Activated CD8-positive, alpha-beta memory T cell treated with anti-CD3 and anti-CD28 coated beads for 48 hours (primary cell): ENCODE results near the gene PFKL.
"Not testable (repeated sequence)": the region's sequence is repeated elsewhere in the genome, so short reads cannot be mapped to it uniquely, and the experiment has no call there.

Source experiments
- DNase-seq, 3 experiments: peaks; one replicate each; pipeline ENCODE4 v3.0.0-alpha.2; 2020; ENCODE audit warnings: low read depth in 2 of 3, low spot score in 2 of 3

The PFKL gene

DNA sequence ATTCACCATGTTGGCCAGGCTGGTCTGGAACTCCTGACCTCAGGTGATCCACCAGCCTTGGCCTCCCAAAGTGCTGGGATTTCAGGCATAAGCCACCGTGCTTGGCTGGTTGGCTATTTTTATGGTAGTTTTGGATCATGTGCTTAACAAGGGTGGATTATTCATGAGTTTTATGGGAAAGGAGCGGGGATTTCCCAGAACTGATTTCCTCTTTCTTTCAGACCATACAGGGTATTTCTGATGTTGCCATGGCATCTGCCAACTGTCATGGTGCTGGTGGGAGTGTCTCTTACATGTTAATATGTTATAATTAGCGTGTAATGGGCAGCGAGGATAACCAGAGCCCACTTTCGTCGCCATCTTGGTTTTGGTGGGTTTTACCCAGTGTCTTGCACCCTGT lies 56.8 kb downstream of the PFKL start:
- no peak for DNase-seq

DNA sequence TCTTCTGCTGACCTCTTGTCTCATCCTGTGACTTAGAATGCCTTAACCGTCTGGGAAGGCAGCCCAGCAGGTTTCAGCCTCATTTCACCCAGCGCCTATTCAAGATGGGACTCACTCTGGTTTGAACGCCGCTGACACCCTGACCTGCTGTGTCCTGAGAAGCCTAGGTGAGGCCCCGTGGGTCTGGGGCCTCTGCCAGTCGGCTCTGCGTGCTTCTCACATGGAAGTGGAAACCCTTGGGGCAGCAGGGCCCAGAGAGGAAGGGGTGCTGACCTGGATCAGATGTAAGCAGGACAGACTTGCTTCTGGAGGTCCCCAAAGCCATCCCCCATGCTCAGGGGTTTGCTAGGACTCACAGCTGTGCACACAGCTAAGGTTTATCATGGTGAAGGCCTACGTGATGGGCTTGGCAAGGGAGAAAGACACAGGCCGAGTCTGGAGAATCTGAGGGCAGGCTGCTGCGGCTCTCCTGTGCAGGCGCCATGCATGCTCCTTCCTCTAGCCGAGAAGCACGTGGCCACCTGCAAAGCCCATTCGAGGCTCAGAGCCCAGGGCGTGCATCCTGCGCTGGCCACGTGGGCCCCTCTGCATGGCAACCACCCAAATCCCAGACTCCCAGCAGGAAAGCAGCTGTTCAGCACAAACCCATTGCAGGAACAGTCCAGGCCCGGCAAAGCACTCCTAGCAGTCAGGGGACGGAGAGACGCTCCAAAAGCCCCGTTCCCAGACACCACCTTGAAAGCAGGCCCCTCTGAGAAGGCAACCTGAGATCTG lies 57.4 kb downstream of the PFKL start:
- no peak for DNase-seq

DNA sequence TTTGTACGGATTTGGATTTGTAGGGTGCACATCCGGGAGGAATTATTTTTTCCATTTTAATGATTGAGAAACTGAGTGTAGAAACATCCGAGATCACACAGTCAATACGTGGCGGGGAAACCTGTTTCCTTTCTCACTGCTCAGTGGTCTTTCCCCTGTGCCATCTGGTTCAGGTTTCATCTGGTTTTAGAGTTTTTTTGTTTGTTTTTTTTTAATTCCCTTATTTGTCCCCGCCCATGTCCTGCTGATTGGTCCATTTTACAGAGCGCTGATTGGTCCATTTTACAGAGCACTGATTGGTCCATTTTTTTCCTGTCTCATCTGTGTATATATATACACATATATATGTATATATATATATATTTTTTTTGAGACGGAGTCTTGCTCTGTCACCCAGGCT lies 59.5 kb downstream of the PFKL start:
- DNase-seq, result no peak

DNA sequence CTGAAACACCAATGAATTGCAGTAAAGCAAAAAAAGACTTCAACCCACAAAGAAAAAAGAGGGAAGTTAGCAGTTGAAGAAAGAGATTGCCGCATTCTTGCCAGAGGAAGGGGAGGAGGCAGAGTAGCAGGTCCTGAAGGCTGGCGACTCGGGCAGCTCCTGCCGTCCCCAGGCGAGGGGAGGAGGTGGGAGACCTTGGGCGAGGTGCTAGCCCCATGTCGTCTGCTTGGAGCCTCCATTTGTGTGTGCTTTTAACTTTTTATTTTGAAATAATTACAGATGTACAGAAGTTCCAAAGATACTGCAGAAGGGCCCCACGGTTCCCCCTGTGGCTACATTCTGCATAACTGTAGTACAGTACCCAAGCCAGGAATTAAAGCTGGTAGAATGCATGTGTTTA lies 60.3 kb downstream of the PFKL start:
- DNase-seq, result no peak

DNA sequence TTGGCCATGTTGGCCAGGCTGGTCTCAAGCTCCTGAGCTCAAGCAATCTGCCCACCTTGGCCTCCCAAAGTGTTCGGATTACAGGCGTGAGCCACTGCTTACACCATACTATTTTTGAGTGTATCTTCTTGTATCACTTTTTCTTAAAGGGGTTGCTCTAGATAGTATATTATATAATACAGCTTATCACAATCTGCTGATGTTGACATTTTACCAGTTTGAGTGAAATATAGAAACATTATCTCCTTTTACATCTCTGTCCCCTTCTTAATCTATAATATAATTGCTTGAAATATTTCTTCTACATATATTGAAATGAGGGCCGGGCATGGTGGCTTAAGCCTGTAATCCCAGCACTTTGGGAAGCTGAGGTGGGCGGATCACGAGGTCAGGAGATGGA lies 62.0 kb downstream of the PFKL start:
- DNase-seq, result not testable (repeated sequence)

DNA sequence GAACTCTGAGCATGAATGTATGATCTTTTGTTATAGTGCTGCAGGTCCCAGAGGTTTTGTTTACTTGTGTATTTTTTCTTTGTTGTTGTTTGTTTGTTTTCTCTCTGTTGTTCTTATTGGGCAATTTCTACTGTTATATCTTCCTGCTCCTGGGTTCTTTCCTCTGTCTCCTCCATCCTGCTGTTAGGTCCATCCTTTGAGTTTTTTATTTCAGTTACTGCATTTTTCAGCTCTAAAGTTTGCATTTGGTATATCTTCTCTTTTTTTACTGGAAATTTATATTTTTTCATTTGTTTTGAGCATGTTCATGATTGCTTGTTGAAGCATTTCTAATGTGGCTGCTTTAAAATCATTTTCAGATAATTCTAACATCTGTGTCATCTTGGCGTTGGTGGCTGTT lies 63.4 kb downstream of the PFKL start:
- DNase-seq, result no peak

DNA sequence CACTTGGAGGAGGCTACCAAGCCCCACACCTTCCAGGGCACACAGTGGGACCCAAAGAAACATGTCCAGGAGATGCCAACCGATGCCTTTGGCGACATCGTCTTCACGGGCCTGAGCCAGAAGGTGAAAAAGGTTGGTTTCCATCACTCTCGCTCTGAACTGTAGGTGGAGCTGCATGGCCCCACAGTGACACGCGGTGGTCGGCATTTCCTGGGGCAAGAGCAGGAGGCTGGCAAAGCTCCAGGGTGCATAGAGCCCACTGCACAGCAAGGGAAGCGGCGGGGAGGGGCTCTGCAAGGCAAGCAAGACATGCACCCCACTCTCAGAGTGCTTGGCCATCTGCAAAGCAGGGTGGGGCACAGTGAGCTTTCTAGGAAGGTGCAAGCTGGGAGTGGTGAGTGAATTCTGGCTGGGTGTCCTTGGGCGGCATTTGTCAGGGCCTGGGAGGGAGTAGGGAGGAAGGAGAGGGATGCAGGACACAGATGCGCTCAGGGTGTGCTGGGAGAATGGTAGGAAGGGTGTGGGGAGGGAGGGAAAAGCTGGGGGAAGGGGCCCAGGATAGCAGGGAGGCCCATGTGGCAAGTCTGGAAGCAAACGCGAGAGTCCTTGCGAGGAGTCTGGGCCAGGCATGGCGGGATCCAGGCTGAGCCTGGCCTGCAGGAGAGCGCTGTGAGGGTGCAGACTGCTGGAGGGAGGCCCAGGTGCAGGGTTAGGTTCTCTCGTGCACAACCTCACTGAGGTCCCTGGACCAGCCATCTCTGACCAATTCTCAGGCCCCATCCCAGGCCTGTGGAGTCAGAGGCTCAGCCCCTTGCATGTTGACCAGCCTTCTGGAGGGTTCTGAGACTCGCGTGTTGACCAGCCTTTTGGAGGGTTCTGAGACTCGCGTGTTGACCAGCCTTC lies 64.5 kb downstream of the PFKL start:
- DNase-seq, result no peak

DNA sequence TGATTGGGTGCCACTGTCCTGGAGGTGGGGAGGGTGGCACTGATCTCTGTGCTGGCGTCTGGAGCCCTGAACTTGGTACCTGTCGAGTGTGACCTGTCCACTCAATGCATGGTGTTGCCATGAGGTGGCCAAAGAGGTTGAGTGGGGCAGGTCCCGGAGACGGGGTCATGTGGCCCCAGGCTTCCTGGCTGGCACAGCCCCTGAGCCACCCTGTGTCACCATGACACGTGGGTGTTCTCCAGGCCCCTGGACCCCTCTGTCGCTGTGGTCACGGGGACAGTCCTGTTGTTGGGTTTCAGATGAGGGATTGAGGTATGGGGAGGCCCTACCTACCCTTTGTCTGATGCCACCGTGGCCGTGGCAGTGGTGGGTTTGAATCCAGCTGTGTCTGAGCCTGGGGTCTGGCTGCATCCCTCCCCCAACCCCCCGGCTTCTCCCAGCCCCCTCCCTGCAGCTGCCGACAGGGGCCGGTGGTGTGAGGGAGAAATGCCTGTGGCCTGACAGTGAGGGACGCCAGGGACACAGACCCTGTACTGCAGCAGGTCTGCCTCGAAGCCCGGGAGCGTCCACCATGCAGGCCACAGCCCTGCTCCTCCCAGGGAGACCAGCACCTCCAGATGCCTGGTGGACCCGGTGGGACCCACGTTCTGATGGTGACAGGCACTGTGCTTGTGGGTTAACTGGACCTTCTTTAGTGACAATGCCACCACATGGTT lies 65.6 kb downstream of the PFKL start:
- DNase-seq, result no peak

DNA sequence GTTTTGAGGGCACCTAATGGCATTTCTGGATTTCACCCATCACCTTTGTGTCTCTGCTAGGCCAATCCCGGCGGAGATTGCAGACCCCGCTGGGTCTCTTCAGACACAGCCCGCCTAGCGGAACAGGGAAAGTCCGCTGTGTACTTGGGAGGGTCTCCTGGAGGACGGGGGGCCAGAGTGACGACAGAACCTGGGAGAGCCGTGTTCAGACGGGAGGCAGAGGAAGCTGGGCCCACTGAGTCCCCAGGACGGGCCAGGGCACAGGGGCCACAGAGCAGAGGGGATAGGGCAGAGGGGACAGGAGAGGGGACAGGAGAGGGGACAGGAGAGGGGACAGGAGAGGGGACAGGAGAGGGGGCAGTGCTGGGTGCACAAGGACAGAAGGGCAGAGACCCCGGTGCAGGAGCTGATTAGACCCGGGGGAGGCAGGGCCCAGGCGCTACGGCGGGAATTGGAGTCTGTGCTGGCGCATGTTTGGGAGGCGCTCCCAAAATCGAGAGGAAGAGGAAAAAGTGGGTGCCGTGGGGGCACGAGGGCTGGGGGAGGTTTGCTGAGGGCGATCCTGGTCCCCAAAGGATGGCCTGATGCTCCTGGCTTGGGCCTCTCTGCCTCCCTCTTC lies 66.2 kb downstream of the PFKL start:
- no peak for DNase-seq

DNA sequence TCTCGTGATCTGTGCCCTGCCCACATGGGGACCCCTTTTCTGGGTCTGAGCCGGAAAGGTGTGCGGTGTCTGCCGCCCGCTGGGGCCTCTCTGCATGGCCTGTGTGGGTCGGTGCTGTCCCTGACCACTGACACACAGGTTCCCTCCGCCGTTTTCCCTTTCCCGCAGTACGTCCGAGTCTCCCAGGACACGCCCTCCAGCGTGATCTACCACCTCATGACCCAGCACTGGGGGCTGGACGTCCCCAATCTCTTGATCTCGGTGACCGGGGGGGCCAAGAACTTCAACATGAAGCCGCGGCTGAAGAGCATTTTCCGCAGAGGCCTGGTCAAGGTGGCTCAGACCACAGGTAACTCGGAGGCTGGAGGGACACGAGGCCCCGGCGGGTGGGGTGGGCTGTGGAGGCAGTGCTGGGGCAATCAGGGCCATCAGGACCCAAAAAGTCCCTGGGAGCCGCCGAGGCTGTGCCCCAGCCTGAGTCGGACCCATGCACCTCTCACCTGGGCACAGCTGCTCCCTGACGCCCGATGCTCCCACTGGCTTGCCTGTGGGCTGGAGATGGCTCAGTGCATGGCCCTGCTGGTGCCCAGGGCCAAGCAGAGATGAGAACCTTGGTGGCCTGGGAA lies 66.8 kb downstream of the PFKL start:
- DNase-seq, result no peak

DNA sequence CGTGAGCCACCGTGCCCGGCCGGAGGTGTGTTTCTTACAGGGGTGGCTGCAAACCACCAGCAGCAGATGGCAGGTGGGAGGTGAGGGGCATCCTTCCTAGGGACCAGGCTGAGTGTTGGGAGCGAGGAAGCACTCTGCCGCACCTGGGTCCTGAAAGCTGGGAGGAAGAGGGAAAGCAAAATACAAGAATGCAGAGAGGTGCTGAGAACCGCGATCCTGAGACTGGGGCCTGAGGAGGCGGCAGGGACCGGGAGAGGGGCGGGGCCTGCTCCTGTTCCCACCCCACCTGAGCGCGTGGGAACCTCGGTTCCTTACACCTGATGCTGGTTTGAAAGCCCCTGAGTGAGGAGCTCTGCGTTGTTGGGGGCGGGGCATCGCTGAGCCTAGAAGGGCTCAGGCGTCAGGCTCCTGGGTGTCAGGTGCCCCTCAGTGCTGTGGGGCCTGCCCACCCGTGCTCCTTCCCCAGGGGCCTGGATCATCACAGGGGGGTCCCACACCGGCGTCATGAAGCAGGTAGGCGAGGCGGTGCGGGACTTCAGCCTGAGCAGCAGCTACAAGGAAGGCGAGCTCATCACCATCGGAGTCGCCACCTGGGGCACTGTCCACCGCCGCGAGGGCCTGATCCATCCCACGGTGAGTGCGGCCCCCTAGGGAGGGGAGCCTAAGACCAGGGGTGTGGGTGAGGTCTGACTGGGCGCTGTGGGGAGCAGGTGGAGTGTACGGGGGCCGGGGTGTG lies 69.0 kb downstream of the PFKL start:
- DNase-seq, result no peak

DNA sequence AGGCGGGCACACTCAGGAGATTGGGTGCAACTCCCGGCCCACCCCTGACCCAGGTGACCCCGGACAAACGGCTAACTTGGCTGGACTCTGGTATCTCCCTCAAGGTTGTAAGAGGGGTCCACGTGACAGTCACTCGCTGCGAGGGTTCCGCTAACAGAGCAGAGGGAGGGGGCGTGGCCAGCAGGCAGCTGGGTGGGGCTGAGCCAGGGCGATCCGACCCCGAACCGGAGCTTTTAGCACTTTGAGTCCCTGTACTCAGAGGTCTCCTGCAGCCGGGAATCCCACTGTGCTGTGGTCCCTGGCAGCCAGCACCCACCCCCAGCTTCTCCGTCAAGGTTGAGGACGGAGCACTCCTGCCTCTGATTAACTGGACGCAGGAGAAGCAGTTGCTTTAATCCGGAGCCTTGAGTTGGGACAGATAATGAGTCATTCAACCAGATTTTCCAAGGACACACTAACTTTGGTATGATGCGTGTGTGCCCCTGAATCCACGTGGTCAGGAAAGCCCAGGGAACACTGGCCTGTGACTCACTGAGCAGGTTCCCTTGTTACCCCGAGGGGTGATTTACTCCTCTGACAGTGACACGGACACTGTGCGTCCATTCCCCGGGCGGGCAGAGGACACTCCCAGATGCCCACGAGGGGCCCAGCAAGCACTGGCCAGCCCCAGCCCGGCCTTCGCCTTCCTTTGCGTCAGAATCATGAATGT lies 70.3 kb downstream of the PFKL start:
- no peak for DNase-seq

DNA sequence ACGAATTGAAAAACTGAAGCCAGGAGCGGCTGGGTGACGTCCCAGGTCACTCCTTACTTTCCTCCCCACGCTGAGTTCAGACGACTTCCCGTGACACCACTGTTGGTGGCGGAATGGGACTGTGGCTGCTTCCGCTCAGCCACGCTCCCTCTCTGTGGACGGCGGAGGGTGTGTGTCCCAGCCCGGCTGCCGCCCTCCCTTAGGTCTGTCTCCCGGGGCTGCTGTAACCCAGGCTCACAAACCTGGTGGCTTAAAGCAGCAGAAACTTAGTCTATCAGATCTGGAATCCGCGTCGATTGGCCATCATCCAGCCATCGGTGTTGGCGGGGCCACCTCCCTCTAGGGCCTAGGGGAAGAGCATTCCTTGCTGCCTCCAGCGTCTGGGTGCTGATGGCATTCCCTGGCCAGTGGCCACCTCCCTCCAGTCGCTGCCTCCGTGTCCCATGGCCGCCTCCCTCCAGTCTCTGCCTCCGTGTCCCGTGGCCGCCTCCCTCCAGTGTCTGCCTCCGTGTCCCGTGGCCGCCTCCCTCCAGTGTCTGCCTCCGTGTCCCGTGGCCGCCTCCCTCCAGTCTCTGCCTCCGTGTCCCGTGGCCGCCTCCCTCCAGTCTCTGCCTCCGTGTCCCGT lies 71.0 kb downstream of the PFKL start:
- DNase-seq, result no peak

DNA sequence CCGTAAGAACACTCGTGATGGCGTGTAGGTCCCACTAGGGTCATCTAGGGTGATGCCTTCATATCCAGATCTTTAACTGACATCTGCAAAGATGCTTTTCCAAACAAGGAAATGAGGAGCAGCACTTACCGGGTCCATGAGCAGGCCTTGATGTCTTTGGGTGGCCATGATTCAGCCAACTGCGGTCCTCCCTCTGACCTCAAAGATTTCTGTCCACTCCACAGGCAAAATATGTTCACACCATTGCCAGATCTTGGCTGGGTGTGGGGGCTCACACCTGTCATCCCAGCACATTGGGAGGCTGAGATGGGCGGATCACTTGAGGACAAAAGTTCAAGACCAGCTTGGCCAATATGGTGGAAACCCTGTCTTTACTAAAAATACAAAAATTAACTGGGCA lies 71.7 kb downstream of the PFKL start:
- no peak for DNase-seq

DNA sequence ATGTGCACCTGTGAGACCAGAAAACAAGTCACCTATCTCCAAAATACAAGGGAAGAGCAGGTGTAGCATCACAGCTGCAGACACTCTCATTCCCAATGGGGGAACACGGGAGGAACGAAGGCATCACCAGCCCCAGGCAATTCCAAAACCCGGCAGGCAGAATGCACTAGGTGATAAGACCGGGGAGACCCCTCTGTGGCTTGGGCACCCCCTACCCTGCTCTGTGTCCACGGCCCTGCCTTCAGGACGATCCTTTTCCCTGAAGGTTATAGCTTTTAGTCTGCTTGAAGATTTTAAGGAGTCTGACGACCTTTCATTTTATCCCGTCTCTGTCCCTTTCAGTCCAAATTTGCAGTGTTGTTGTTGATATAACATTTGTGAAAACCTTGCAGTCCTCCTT lies 72.8 kb downstream of the PFKL start:
- no peak for DNase-seq

DNA sequence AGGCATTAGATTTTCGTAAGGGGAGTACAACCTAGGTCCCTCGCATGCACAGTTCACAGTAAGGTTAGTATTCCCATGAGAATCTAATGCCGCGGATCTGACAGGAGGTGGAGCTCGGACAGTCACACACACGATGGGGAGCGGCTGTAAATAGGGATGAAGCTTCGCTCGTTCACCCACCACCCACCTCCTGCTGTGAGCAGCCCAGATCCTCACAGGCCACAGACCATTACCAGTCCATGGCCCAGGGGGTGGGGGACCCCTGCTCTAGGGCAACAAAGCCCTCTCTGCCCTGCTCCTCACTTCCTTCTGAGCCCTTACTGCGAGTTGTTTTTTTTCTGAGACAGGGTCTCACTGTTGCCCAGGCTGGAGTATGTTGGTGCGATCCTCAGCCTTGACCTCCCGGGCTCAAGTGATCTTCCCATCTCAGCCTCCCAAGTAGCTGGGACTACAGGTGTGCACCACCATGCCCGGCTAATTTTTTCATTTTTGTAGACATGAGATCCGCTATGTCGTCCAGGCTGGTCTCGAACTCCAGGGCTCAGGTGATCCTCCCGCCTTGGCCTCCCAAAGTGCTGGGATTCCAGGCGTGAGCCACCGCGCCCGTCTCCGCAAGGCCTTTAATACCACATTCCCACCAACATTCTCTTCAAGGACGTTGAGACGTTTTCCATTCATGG lies 74.9 kb downstream of the PFKL start:
- no peak for DNase-seq

DNA sequence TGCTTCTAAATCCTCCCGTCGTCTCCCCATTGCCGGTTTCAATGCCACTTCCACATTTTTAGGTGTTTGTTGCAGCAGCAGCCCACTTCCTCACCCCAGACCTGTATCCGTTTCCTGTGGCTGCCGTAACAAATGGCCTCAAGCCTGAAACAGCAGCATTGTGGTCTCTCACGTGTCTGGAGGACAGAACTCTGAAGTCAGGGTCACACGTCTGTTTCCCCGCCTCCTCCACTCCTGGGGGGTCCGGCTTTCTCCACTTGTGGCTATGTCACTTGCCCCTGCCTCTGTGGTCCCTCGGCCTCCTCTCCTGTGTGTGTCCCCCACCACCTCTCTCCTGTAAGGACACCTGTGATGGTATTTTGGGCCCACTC lies 75.4 kb downstream of the PFKL start:
- DNase-seq, result no peak

DNA sequence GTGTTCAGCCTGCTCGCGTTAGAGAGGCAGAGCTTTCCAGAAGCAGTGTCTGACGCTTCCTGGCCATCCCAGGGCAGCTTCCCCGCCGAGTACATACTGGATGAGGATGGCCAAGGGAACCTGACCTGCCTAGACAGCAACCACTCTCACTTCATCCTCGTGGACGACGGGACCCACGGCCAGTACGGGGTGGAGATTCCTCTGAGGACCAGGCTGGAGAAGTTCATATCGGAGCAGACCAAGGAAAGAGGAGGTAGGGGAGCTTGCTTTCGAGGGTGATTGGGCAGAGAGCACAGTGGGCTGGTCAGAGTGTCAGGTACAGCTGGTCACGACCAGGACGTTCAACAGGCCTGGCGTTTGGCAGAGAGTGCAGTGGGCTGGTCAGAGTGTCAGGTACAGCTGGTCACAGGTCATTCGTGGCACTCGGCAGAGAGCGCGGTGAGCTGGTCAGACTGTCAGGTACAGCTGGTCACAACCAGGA lies 75.9 kb downstream of the PFKL start:
- DNase-seq, result no peak

DNA sequence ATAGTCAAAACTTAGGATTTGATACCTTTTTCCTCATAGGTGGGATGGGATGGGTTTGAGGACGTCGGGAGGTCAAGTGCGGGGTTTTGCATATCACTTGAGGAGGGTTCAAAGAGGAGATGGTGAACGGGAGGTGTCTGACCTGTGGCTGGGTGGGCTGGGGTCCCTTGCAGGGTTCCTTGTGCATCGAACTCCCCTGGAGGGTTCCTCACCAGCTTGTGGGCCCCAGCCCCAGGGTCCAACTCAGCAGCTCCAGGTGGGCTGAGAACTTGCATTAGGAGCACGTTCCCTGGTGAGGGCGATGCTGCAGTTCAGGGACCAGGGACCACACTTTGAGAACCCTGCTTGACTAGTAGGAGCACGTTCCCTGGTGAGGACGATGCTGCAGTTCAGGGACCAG lies 76.8 kb downstream of the PFKL start:
- no peak for DNase-seq
